GM12878 (cell line): ENCODE measurements around the gene AIP. TPM values are rescaled to one million over a fixed set of nuclear protein-coding genes. Genes with fewer than 3 reads are reported as not detected.
A peak's percentile ranks its signal among the peaks of the same experiment; 100 is the strongest.

Experiments
- BCL11A ChIP-seq: IDR thresholded peaks from 2 replicates; pipeline ENCODE4 v1.6.1; 2011; ENCODE audit warnings: low read depth, low read length
- CREB1 ChIP-seq: IDR thresholded peaks from 2 replicates; pipeline ENCODE4 v1.6.1; 2012; ENCODE audit warnings: low read depth, mild to moderate bottlenecking, inconsistent platforms
- CREM ChIP-seq: IDR thresholded peaks from 2 replicates; pipeline ENCODE4 v1.6.1; 2014; ENCODE audit warnings: antibody characterized with exemption, low read depth
- EZH2 ChIP-seq: IDR thresholded peaks from 2 replicates; pipeline ENCODE4 v1.6.1; 2012; ENCODE audit warnings: low read depth, mild to moderate bottlenecking, control low read depth, inconsistent platforms, low read length, borderline replicate concordance; ENCODE audit not compliant: control insufficient read depth
- FOS ChIP-seq: IDR thresholded peaks from 3 replicates; pipeline ENCODE4 v1.6.1; 2011; ENCODE audit warnings: borderline replicate concordance; ENCODE audit not compliant: insufficient read length; ENCODE audit errors: extremely low read depth
- FOXM1 ChIP-seq: IDR thresholded peaks from 2 replicates; pipeline ENCODE4 v1.6.1; 2012; ENCODE audit warnings: low read depth, mild to moderate bottlenecking, inconsistent platforms, low read length, moderate library complexity
- HDGF ChIP-seq: fragments of 450-650 bp; IDR thresholded peaks from 2 replicates; pipeline ENCODE4 v1.6.1; 2016; ENCODE audit warnings: antibody characterized with exemption
- IKZF2 ChIP-seq, 2 experiments: fragments of 450-650 bp; IDR thresholded peaks; 2 replicates each; pipeline ENCODE4 v1.6.1; 2017; ENCODE audit warnings: mild to moderate bottlenecking in 2 of 2, moderate library complexity in 2 of 2
- JUND ChIP-seq: IDR thresholded peaks from 2 replicates; pipeline ENCODE4 v1.6.1; 2012; ENCODE audit warnings: low read depth, mild to moderate bottlenecking, low read length, improper control_type of control experiment, moderate library complexity
- MYC ChIP-seq: IDR thresholded peaks from 2 replicates; pipeline ENCODE4 v1.6.1; 2011; ENCODE audit warnings: mild to moderate bottlenecking, low read length, moderate library complexity, inconsistent platforms; ENCODE audit not compliant: insufficient read depth, insufficient replicate concordance, insufficient read length, severe bottlenecking
- NFIC ChIP-seq: IDR thresholded peaks from 2 replicates; pipeline ENCODE4 v1.6.1; 2012; ENCODE audit warnings: low read depth, mild to moderate bottlenecking, inconsistent platforms, low read length, moderate library complexity
- NFXL1 ChIP-seq: fragments of 450-650 bp; IDR thresholded peaks from 2 replicates; pipeline ENCODE4 v1.6.1; 2017; ENCODE audit warnings: antibody characterized with exemption, mild to moderate bottlenecking, borderline replicate concordance
- NFYA ChIP-seq: IDR thresholded peaks from 2 replicates; pipeline ENCODE4 v1.6.1; 2011; ENCODE audit warnings: low read depth, mild to moderate bottlenecking, low read length, improper control_type of control experiment, borderline replicate concordance
- NR2C1 ChIP-seq: fragments of 450-650 bp; IDR thresholded peaks from 2 replicates; pipeline ENCODE4 v1.6.1; 2017; ENCODE audit warnings: antibody characterized with exemption, mild to moderate bottlenecking, moderate library complexity
- PAX5 ChIP-seq: IDR thresholded peaks from 2 replicates; pipeline ENCODE4 v1.6.1; 2011; ENCODE audit warnings: low read depth, low read length, borderline replicate concordance
- POU2F2 ChIP-seq: IDR thresholded peaks from 3 replicates; pipeline ENCODE4 v1.6.1; 2011; ENCODE audit warnings: low read depth, mild to moderate bottlenecking, low read length, borderline replicate concordance
- RB1 ChIP-seq: fragments of 450-650 bp; formaldehyde crosslinking; IDR thresholded peaks from 2 replicates; pipeline ENCODE4 v1.6.1; 2017; ENCODE audit warnings: mild to moderate bottlenecking, borderline replicate concordance
- SMC3 ChIP-seq: IDR thresholded peaks from 2 replicates; pipeline ENCODE4 v1.6.1; 2011; ENCODE audit warnings: low read length, improper control_type of control experiment, borderline replicate concordance
- TARDBP ChIP-seq: IDR thresholded peaks from 2 replicates; pipeline ENCODE4 v1.6.1; 2016; ENCODE audit warnings: borderline replicate concordance
- TBL1XR1 ChIP-seq: IDR thresholded peaks from 2 replicates; pipeline ENCODE4 v1.6.1; 2012; ENCODE audit warnings: low read depth, low read length, improper control_type of control experiment
- ZBED1 ChIP-seq: IDR thresholded peaks from 2 replicates; pipeline ENCODE4 v1.6.1; 2016; ENCODE audit warnings: borderline replicate concordance
- ZNF207 ChIP-seq: fragments of 450-650 bp; IDR thresholded peaks from 2 replicates; pipeline ENCODE4 v1.6.1; 2014; ENCODE audit warnings: antibody characterized with exemption, mild to moderate bottlenecking, borderline replicate concordance
- polyA plus RNA-seq, 11 experiments: library from polyadenylated mRNA; depleted of rRNA in 4 of 11; unstranded in 6 of 11; stranded (reverse) in 5 of 11; fragments of >200 nt; fragmentation: Nextera tagmentation in 4 of 11; fragmentation: Illumina TruSeq in 1 of 11; extraction: Ambion mirVana in 4 of 11; extraction: Trizol in 1 of 11; gene quantifications; 1 replicate in 1 of 11; 2 replicates in 10 of 11; pipeline versions ENCODE4 v1.2.1 to v1.2.3, GENCODE V29; 2011 to 2016; ENCODE audit warnings: inconsistent platforms in 2 of 11, missing spikeins in 2 of 11, low read depth in 1 of 11
- total RNA-seq, 4 experiments: library from RNA; depleted of rRNA in 3 of 4; stranded (reverse); fragments of >200 nt in 3 of 4; fragmentation: Illumina TruSeq in 1 of 4; extraction: Trizol in 1 of 4; gene quantifications; 2 replicates each; pipeline versions ENCODE4 v1.2.1 to v1.2.3, GENCODE V29; 2013 to 2021
- TF ChIP-seq, protein P1 (sequence below): fragments of 450-650 bp; conservative IDR thresholded peaks from 2 replicates; pipeline ENCODE4 v1.6.1; 2017; ENCODE audit warnings: mild to moderate bottlenecking, moderate library complexity
- TF ChIP-seq, protein P2 (sequence below): IDR thresholded peaks from 2 replicates; pipeline ENCODE4 v1.6.1; 2012; ENCODE audit warnings: low read length, inconsistent platforms
- TF ChIP-seq, protein P3 (sequence below): fragments of 450-650 bp; formaldehyde crosslinking; IDR thresholded peaks from 2 replicates; pipeline ENCODE4 v1.4.0; 2022; ENCODE audit warnings: mild to moderate bottlenecking, moderate library complexity

AIP gene
- total and polyA plus RNA-seq, 10 of the 15 experiments (the other 5 are each of a cell fraction or from before 2014, with no cell fraction given) = 12.6 to 164 (median 104) TPM

DNA sequence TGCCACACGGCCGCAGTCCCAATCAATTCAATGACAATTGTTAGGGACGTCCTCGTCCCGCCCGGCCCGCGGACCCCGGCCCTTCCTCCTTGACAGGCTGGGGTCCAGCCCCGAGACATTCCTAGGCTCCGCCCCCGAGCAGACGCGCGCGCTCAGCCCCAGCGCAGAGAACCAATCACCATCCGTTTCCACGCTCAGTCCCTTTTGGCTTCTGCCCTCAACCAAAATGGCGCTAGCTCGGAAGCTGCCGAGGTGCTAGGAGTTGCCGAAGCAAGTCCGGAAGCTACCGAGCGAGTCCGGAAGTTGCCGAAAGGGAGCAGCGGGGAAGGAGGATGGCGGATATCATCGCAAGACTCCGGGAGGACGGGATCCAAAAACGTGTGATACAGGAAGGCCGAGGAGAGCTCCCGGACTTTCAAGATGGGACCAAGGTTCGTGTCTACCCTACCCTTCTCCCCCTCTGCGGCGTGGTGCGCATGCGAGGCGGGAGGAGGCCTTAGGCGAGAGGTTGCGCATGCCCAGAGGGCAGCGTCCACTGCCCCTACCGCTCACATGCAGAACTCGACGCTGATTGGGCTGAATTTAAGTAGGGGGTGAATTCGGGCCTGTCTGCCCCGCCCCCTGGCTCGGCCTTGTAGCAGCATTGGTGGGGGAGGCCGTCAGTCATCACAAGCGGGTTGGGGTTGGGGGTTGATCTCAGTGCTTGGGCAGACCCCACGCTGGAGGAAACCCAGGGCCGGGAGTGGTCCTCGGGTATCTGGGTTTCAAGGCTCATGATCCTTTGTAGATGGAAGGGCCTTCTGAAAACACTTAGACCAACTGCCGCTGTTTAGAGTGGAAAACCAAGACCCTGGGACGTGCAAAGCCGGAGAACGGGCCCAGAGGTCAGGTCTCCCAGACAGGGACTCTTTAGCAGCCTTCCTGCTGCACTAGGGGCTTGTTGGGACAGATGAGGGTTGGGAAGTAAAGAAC is at the start of gene AIP (continued):
- 0 out of 2 replicates have a peak, but pooled peaks have one; percentile 65 for TF ChIP-seq RB1
- no peak for TF ChIP-seq BCL11A
- TF ChIP-seq JUND = no peak
- TF ChIP-seq TBL1XR1 = peak; percentile 44; the same call in 1 of the 2 replicates
- TF ChIP-seq EZH2 = no peak
- no peak for TF ChIP-seq FOS
- TF ChIP-seq NFIC = no peak
- TF ChIP-seq, protein P1, sequence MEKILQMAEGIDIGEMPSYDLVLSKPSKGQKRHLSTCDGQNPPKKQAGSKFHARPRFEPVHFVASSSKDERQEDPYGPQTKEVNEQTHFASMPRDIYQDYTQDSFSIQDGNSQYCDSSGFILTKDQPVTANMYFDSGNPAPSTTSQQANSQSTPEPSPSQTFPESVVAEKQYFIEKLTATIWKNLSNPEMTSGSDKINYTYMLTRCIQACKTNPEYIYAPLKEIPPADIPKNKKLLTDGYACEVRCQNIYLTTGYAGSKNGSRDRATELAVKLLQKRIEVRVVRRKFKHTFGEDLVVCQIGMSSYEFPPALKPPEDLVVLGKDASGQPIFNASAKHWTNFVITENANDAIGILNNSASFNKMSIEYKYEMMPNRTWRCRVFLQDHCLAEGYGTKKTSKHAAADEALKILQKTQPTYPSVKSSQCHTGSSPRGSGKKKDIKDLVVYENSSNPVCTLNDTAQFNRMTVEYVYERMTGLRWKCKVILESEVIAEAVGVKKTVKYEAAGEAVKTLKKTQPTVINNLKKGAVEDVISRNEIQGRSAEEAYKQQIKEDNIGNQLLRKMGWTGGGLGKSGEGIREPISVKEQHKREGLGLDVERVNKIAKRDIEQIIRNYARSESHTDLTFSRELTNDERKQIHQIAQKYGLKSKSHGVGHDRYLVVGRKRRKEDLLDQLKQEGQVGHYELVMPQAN = no peak
- TF ChIP-seq ZBED1 = no peak
- TF ChIP-seq NR2C1 = no peak
- TF ChIP-seq NFXL1 = no peak
- TF ChIP-seq ZNF207 = peak; percentile 79; the same call in 1 of the 2 replicates
- no peak for TF ChIP-seq MYC
- no peak for TF ChIP-seq FOXM1
- peak; percentile 67 for TF ChIP-seq CREM
- TF ChIP-seq, protein P2, sequence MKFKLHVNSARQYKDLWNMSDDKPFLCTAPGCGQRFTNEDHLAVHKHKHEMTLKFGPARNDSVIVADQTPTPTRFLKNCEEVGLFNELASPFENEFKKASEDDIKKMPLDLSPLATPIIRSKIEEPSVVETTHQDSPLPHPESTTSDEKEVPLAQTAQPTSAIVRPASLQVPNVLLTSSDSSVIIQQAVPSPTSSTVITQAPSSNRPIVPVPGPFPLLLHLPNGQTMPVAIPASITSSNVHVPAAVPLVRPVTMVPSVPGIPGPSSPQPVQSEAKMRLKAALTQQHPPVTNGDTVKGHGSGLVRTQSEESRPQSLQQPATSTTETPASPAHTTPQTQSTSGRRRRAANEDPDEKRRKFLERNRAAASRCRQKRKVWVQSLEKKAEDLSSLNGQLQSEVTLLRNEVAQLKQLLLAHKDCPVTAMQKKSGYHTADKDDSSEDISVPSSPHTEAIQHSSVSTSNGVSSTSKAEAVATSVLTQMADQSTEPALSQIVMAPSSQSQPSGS = no peak
- no peak for TF ChIP-seq SMC3
- peak; percentile 27; the same call in 1 of the 3 replicates for TF ChIP-seq POU2F2
- peak; percentile 93 for TF ChIP-seq HDGF
- no peak for TF ChIP-seq CREB1
- no peak for TF ChIP-seq TARDBP
- TF ChIP-seq, protein P3, sequence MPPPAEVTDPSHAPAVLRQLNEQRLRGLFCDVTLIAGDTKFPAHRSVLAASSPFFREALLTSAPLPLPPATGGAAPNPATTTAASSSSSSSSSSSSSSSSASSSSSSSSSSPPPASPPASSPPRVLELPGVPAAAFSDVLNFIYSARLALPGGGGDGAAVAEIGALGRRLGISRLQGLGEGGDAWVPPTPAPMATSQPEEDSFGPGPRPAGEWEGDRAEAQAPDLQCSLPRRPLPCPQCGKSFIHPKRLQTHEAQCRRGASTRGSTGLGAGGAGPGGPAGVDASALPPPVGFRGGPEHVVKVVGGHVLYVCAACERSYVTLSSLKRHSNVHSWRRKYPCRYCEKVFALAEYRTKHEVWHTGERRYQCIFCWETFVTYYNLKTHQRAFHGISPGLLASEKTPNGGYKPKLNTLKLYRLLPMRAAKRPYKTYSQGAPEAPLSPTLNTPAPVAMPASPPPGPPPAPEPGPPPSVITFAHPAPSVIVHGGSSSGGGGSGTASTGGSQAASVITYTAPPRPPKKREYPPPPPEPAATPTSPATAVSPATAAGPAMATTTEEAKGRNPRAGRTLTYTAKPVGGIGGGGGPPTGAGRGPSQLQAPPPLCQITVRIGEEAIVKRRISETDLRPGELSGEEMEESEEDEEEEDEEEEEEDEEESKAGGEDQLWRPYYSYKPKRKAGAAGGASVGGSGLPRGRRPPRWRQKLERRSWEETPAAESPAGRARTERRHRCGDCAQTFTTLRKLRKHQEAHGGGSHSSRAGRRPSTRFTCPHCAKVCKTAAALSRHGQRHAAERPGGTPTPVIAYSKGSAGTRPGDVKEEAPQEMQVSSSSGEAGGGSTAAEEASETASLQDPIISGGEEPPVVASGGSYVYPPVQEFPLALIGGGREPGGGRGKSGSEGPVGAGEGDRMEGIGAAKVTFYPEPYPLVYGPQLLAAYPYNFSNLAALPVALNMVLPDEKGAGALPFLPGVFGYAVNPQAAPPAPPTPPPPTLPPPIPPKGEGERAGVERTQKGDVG = no peak
- no peak; the same call in 1 of the 2 replicates for TF ChIP-seq NFYA
- no peak for TF ChIP-seq IKZF2 (IDR thresholded peaks at IDR 0.05)
- TF ChIP-seq PAX5 = no peak
